Tibial nerve (tissue), 4 donors: ENCODE measurements around the gene FGD6.

Experiments
- CTCF ChIP-seq, 5 experiments: fragments of 200-600 bp in 3 of 5; fragments of 450-650 bp in 2 of 5; sonication (generic) in 3 of 5; IDR thresholded peaks; one replicate each; pipeline ENCODE4 v1.5.1; 2016 to 2019; ENCODE audit warnings: antibody characterized with exemption in 5 of 5, mild to moderate bottlenecking in 3 of 5, moderate library complexity in 2 of 5
- EP300 ChIP-seq, 2 donors: sonication (generic); formaldehyde crosslinking; IDR thresholded peaks; one replicate each; pipeline ENCODE4 v1.6.1; 2017; ENCODE audit warnings: antibody characterized with exemption in 2 of 2, mild to moderate bottlenecking in 1 of 2

DNA sequence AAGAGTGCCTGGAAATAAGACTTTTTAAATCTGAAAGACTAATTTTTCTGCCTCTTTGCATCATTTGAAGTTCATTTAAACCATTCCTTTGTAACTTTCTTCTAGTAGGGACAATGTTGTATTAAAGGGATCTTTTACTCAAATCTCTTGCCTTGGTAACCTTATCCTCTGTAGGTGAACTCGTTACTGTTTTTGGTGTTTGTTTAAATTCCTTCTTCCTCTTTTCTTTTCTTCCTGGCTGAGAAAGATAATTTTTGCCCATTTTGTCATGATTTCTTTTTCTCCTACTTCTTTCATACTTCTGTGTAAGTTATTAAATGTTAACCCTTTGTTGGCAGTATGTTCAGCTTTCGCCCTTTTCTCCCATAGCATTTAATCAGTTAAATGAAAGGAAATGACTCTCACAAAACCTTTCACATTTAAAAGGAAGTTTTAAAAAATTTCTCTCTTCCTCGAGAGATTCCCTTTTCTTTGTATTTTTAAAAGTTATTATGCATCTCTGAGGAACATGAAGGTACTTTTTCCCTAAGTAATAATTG is 10.6 kb upstream of the FGD6 start:
- TF ChIP-seq EP300 (IDR thresholded peaks at IDR 0.05) (no peak), CTCF (IDR thresholded peaks at IDR 0.05) (no peak)
